ENCODE measurements around the gene EPM2A.
"Not testable (repeated sequence)": the region's sequence is repeated elsewhere in the genome, so short reads cannot be mapped to it uniquely, and the experiment has no call there.

The EPM2A gene

DNA sequence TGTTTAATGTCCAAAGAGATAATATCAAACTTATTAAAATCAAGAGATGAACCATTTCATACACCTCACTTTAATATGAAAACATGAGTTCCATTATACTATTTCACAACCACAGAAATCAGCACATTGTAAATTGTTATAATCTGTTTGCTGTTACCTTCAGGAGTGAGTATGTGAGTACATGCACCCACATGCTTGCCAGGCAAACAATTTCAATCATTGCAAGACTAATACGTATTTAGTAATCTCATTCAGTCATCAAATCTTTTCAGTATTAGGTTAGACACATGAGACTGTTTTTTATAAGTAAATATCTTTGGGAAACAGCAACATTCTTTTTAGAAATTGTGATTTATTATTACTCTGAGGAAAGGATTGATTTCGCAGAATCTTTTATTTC, 9.3 kb upstream of the EPM2A start:
- DNase-seq (ENCODE audit: low read depth) = peak; percentile 6
- TF ChIP-seq, protein P1, sequence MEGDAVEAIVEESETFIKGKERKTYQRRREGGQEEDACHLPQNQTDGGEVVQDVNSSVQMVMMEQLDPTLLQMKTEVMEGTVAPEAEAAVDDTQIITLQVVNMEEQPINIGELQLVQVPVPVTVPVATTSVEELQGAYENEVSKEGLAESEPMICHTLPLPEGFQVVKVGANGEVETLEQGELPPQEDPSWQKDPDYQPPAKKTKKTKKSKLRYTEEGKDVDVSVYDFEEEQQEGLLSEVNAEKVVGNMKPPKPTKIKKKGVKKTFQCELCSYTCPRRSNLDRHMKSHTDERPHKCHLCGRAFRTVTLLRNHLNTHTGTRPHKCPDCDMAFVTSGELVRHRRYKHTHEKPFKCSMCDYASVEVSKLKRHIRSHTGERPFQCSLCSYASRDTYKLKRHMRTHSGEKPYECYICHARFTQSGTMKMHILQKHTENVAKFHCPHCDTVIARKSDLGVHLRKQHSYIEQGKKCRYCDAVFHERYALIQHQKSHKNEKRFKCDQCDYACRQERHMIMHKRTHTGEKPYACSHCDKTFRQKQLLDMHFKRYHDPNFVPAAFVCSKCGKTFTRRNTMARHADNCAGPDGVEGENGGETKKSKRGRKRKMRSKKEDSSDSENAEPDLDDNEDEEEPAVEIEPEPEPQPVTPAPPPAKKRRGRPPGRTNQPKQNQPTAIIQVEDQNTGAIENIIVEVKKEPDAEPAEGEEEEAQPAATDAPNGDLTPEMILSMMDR (conservative IDR thresholded peaks at IDR 0.05; ENCODE audit: control insufficient read depth, insufficient read depth, low read depth, low read length) = no peak

DNA sequence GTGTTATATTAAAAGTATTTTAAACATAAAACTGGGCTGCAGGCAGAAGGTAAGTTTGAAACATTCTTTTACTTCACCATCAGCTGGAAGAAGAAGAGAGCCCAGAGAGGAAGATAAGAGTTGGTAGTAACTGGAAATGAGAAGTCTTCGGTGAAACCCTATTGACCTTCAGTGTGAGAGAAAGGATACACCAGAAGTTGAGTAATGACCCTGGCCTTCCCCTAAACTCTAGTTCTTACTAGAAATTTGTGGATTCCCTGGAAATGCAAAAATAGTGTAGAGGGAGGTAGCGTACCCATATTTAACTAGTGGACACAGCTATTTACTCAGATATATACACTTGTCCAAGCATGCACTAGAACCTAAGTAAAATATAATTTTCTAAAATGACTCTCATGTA, 8.0 kb upstream of the EPM2A start:
- no peak overlapping the region for H3K4me3 ChIP-seq (ENCODE audit: control insufficient read depth, low read depth, low read length)
- TF ChIP-seq, protein P1 (conservative IDR thresholded peaks at IDR 0.05; ENCODE audit: control insufficient read depth, insufficient read depth, low read depth, low read length) = no peak
- no peak for DNase-seq (ENCODE audit: low read depth)

More for the DNA sequence above, 9.3 kb upstream of the EPM2A start:
- no peak overlapping the region for H3K4me3 ChIP-seq (ENCODE audit: control insufficient read depth, low read depth, low read length)

DNA sequence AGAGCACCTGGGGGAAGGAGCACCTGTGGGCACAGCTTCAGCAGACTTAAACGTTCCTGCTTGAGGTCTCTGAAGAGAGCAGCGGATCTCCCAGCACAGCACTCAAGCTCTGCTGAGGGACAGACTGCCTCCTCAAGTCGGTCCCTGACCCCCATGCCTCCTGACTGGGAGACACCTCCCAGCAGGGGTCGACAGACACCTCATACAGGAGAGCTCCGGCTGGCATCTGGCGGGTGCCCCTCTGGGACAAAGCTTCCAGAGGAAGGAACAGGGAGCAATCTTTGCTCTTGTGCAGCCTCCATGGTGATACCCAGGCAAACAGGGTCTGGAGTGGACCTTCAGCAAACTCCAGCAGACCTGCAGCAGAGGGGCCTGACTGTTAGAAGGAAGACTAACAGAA, 7.2 kb upstream of the EPM2A start:
- not testable (repeated sequence) for DNase-seq (ENCODE audit: low read depth); H3K4me3 ChIP-seq (ENCODE audit: control insufficient read depth, low read depth, low read length)

DNA sequence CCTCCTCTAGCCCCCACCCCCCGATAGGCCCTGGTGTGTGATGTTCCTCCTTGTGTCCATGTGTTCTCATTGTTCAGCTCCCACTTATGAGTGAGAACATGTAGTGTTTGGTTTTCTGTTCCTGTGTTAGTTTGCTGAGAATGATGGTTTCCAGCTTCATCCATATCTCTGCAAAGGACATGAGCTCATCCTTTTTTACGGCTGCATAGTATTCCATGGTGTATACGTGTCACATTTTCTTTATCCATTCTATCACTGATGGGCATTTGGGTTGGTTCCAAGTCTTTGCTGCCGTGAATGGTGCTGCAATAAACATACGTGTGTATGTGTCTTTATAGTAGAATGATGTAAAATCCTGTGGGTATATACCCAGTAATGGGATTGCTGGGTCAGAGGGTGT, 4.4 kb upstream of the EPM2A start:
- DNase-seq (ENCODE audit: low read depth); H3K4me3 ChIP-seq (ENCODE audit: control insufficient read depth, low read depth, low read length): not testable (repeated sequence)

DNA sequence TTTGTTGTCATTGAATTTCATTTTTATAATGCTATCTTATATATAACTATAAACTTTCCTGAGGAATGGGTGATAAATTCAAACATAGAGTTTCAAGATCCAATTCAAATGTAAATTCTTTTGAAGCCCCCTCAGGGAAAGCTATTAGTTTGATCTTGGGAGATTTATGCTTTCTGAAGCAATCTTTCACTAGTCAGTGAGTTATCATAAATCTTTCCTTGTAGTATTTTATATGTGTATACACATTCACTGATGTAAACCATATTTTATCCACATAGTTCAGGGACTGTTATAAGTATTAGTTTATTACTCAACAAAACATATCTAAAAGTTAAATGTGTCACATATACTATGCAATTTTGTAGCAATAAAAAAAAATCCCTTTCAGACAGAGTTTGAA, 2.9 kb upstream of the EPM2A start:
- TF ChIP-seq, protein P1 (conservative IDR thresholded peaks at IDR 0.05; ENCODE audit: control insufficient read depth, insufficient read depth, low read depth, low read length) = no peak
- H3K4me3 ChIP-seq (ENCODE audit: control insufficient read depth, low read depth, low read length) = no peak overlapping the region
- DNase-seq (ENCODE audit: low read depth) = no peak

DNA sequence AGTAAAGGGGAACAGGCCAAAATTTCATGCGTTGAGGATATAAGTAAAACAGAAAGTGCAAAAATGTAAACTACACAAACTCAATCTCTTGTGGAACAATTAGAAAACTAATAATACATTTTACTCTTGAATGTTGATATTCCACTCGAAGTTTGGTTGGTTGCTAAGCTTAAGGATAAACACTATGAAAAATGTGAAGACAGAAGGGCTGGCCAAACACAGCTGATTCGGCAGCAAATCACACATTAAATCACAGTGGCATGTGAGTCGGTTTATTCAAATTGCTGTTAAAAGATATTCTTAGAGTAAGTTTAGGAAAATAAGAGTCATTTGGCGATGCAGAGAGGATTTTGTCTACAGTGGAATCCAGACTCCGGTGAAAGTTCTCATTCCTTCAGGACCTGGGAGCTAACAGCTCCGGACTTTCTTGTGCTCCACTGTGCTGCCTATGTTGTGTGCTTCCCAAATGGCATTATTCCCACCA, 1.4 kb upstream of the EPM2A start:
- TF ChIP-seq, protein P1 (conservative IDR thresholded peaks at IDR 0.05; ENCODE audit: control insufficient read depth, insufficient read depth, low read depth, low read length) = no peak
- peak overlapping the region; percentile 67 for H3K4me3 ChIP-seq (ENCODE audit: control insufficient read depth, low read depth, low read length)
- peak; percentile 35 for DNase-seq (ENCODE audit: low read depth)

DNA sequence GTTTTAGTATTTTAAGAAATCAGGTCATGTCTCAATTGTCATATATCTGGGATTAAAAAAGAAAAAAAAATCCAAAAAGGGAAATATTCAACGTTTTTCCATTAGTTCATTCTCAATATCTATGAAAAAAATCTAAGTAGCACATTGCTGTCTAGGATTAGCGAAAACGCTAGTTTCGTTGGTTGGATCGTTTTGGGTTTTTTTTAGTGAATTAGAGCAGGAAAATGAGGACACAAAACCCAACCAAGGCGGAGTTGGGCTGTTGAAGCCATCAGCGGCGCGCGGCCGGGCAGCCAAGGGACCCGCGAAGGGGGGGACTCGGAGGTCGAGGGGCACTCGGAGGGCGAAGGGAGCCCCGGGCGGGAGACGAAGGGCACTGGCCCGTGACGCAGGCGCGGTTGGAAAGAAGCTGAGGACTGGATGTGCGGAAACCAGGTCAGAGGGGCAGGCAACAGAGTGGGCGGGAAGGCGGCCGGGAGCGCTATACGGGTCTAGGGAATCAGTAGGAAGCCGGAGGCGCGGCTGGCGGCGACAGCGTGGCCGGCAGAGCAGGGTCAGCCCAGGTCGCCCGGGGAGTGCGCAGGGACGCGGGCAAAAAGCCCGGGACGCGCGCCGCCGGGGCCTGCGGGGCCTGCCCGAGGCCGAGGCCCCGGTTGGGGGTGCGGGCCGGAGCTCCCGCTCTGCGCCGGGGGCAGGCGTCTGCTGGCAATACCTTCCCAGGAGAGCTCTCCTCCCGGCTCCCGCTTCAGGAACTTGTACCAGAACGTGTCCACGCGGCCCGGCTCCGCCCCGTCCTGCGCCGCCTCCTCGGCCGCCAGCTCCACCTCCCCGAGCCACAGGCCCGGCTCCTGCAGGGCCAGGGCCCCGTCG, 599 bp downstream of the EPM2A start:
- DNase-seq (ENCODE audit: low read depth) = peak; percentile 88
- TF ChIP-seq, protein P1 (conservative IDR thresholded peaks at IDR 0.05; ENCODE audit: control insufficient read depth, insufficient read depth, low read depth, low read length) = no peak
- peak overlapping the region; percentile 72 for H3K4me3 ChIP-seq (ENCODE audit: control insufficient read depth, low read depth, low read length)
